GM10248 (cell line): ENCODE measurements around the gene PIEZO2.
"Not testable (repeated sequence)": the region's sequence is repeated elsewhere in the genome, so short reads cannot be mapped to it uniquely, and the experiment has no call there.

Experiments used
- CTCF ChIA-PET: fragments of 300-600 bp; sonication (Branson Sonifier 250); formaldehyde crosslinking; extraction: SDS; loops from one replicate; lab custom pipeline; 2021; ENCODE audit warnings: antibody characterized with exemption; lab: Yijun Ruan, JAX
- POLR2A ChIA-PET: fragments of 350-650 bp; sonication (Branson Sonifier 250); formaldehyde crosslinking; extraction: SDS; loops from one replicate; lab custom pipeline; 2020; ENCODE audit warnings: antibody characterized with exemption; lab: Yijun Ruan, JAX
- DNase-seq: peaks from one replicate; pipeline ENCODE4 v3.0.0; 2012; ENCODE audit errors: extremely low spot score
- TF ChIP-seq, protein P1 (sequence below): IDR thresholded peaks from 2 replicates; pipeline ENCODE4 v1.5.1; 2012; ENCODE audit warnings: mild to moderate bottlenecking, low read depth; ENCODE audit errors: extremely low read depth, missing control alignments, control extremely low read depth

PIEZO2 gene

DNA sequence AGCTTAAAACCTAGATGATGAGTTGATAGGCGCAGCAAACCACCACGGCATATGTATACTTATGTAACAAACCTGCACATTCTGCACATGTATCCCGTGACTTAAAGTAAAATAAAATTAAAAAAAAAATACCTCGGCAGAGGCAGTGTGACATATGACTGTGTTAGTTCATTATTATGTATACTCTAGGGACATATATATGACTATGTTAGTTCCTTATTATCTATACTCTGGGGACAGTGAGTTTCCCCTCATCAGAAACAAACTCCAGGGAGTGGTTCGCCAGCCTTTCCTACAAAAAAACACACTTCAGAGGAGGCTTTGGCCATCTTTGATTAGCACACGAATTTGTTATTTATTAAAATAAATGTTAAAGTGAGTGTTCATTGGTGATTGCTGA lies 209.5 kb downstream of the PIEZO2 start:
- TF ChIP-seq, protein P1, sequence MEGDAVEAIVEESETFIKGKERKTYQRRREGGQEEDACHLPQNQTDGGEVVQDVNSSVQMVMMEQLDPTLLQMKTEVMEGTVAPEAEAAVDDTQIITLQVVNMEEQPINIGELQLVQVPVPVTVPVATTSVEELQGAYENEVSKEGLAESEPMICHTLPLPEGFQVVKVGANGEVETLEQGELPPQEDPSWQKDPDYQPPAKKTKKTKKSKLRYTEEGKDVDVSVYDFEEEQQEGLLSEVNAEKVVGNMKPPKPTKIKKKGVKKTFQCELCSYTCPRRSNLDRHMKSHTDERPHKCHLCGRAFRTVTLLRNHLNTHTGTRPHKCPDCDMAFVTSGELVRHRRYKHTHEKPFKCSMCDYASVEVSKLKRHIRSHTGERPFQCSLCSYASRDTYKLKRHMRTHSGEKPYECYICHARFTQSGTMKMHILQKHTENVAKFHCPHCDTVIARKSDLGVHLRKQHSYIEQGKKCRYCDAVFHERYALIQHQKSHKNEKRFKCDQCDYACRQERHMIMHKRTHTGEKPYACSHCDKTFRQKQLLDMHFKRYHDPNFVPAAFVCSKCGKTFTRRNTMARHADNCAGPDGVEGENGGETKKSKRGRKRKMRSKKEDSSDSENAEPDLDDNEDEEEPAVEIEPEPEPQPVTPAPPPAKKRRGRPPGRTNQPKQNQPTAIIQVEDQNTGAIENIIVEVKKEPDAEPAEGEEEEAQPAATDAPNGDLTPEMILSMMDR, result no peak
- DNase-seq, result no peak
- POLR2A ChIA-PET, result no interaction called here
- CTCF ChIA-PET, result interaction anchor here (1.4 kb wide), 1 partner anchor 9 kb away, joined by 3 read pairs; no protein-coding TSS in a partner anchor

DNA sequence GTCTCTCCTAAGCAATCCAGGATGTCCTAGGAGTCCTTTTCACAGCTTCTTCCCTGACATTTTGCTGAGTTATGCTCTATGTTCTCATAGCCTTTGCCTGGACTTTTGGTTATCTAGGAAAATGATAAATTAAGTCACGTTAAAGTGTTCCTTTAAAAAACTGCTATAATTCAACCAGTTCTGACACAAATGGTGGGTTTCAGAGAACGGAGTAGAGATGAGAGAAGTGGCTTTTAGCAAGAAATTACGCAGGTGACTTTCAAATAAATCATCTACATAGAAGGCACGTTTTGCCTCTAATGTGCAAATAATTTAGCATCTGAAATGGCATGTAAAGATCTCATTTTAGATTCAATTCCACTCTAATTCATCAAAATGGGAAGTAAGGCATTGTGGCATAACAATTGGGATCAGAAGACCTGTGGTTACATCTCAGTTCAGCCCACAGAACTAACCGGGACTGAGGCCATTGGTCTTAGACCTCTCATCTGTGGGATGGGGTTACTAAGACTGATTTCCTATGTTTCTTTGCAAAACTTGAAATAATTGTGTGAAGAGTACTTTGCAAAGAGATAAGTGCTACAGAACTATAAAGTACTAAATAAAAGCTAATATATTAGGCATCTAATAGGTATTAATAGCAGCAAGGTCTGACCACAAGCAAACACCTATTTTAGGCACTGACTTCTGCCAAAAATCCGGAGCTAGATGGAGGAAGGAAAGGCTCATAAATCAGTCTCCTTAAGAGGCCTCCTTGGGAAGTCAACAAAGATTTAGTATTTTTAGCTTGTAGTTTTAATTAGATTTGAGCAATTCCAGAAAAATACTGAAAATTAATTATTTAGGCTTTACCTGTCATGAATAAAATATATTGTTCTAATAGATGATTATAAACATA lies 211.4 kb downstream of the PIEZO2 start:
- ChIA-PET CTCF (interaction anchor here (0.9 to 3.5 kb wide), 4 partner anchors 11 to 103 kb away, joined by 3 to 19 read pairs (median 4); no protein-coding TSS in a partner anchor), POLR2A (no interaction called here)
- DNase-seq, result no peak
- TF ChIP-seq, protein P1, result no peak

DNA sequence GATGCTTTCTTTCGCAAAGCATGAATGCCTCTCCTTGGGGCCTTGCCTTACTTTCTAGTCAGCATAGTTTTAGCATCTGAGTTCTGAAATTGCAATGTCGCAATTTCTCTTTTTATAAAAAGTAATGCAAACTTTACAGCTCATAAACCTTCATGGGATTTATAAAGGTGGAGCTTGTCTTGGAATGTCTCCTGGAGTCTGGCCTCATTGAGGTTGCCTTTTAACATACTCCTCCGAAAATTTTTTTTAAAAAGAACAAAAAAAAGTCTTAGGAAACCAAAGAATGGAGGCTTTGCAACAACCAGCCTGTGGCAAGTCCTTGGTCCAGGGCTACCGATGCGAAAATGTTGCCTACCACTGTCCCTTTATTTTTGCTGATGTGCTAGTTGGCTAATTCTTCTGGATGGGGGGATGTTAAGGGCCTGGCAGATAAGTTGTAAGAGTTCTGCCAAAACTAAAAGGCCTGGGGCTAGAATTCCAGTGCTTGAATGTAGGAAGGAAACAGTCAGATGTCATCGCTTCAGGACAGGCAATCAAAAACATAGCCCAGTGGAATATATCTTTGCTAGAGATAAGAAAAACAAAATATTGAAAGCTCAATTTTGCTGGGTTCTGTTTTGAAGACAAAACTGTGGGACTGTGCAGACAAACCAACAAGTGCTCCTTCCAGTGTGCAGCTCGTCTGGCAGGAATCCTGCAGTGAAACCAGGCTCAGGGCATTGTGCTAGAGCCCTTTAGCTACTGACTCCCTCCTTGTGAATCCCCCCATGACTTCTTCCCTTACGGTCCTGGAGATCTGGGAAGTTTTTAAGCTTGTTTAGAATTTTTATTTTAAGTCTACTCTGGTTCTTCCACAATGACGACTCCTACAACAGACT lies 213.0 kb downstream of the PIEZO2 start:
- TF ChIP-seq, protein P1, result no peak
- POLR2A ChIA-PET, result no interaction called here
- CTCF ChIA-PET, result interaction anchor here (0.6 to 3.5 kb wide), 9 partner anchors 8 to 130 kb away, joined by 3 to 19 read pairs (median 3); no protein-coding TSS in a partner anchor
- no peak for DNase-seq

- TF ChIP-seq, protein P1, result no peak
- ChIA-PET CTCF (interaction anchor here (1.7 to 3.5 kb wide), 3 partner anchors 8 to 27 kb away, joined by 3 to 19 read pairs (median 3); no protein-coding TSS in a partner anchor), POLR2A (no interaction called here)
- DNase-seq, result no peak
These were observed 213.8 kb downstream of the PIEZO2 start for GRCh38 chr18:10935588-10935987.

- not testable (repeated sequence) for DNase-seq
These were observed 215.7 kb downstream of the PIEZO2 start for GRCh38 chr18:10933648-10934047.

DNA sequence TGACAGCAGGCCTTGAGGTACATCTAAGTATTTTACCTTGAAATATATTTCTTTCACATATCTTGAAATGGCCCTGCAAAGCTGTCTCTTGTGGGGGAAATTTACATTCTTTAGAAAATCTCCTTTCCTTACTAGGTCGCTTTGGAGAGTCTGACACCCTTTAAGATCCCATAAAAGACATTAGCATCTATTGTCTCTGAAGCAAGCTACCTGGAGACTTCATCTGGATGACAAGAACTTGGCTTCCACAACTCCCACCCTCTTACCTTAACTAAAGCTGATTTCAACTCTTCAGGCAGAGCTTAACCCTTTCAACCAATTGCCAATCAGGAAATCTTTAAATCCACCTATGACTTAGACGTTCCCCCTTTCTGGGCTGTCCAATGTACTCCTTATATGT lies 219.3 kb downstream of the PIEZO2 start:
- CTCF ChIA-PET, result interaction anchor here (0.7 to 6.8 kb wide), 4 partner anchors 21 to 109 kb away, joined by 3 to 37 read pairs (median 4); no protein-coding TSS in a partner anchor
- TF ChIP-seq, protein P1, result no peak
- no peak for DNase-seq
- POLR2A ChIA-PET, result interaction anchor here (0.8 kb wide), 1 partner anchor 21 kb away, joined by 3 read pairs; no protein-coding TSS in a partner anchor

More at GRCh38 chr18:10933648-10934047, 215.7 kb downstream of the PIEZO2 start:
- CTCF ChIA-PET, result interaction anchor here (1.8 kb wide), 1 partner anchor 25 kb away, joined by 3 read pairs; no protein-coding TSS in a partner anchor
- POLR2A ChIA-PET, result not testable (repeated sequence)
